Activated naive CD8-positive, alpha-beta T cell treated with anti-CD3 and anti-CD28 coated beads, Interleukin-2, amount 50 U/mL, for 24 hours (primary cell): ENCODE results near the gene ABLIM1.

Experiments used
- ATAC-seq: fragments of 150-1000 bp; cut with Tn5 transposase; one replicate; pipeline ENCODE4 v1.10.0; 2021
- DNase-seq: peaks from one replicate; pipeline ENCODE4 v3.0.0; 2021
- H3K27ac Mint-ChIP-seq: one replicate; pipeline ENCODE4 v1.8.0; 2021; ENCODE audit warnings: mild to moderate bottlenecking, mixed read lengths
- H3K27me3 Mint-ChIP-seq: one replicate; pipeline ENCODE4 v1.8.0; 2021; ENCODE audit warnings: mixed read lengths
- H3K36me3 Mint-ChIP-seq: one replicate; pipeline ENCODE4 v1.8.0; 2021; ENCODE audit warnings: low read depth, mixed read lengths
- H3K4me1 Mint-ChIP-seq: one replicate; pipeline ENCODE4 v1.8.0; 2021; ENCODE audit warnings: mixed read lengths
- H3K4me3 Mint-ChIP-seq: one replicate; pipeline ENCODE4 v1.8.0; 2021; ENCODE audit warnings: mild to moderate bottlenecking, moderate library complexity, mixed read lengths
- H3K9me3 Mint-ChIP-seq: one replicate; pipeline ENCODE4 v1.8.0; 2021; ENCODE audit warnings: mixed read lengths

The ABLIM1 gene

GRCh38 chr10:114517368-114518250 lies 140.5 kb downstream of the ABLIM1 start:
- H3K4me3 Mint-ChIP-seq: peak overlapping the region; percentile 65
- H3K4me1 Mint-ChIP-seq: peaks cover 97% of the 10 kb centered on the region
- no peaks in the 10 kb centered on the region for H3K36me3 Mint-ChIP-seq
- DNase-seq (no peak), ATAC-seq (peak; percentile 13)
- no peaks in the 10 kb centered on the region for H3K27me3 Mint-ChIP-seq
- peak overlapping the region; percentile 88 for H3K27ac Mint-ChIP-seq
- H3K9me3 Mint-ChIP-seq: no peaks in the 10 kb centered on the region

GRCh38 chr10:114516356-114516755 lies 141.7 kb downstream of the ABLIM1 start:
- ATAC-seq (no peak), DNase-seq (no peak)
- Mint-ChIP-seq H3K9me3 (no peaks in the 10 kb centered on the region), H3K27ac (peak overlapping the region; percentile 88), H3K4me1 (peaks cover 97% of the 10 kb centered on the region), H3K4me3 (peak overlapping the region; percentile 65), H3K27me3 (no peaks in the 10 kb centered on the region), H3K36me3 (peaks cover 2% of the 10 kb centered on the region)

GRCh38 chr10:114515298-114515914 lies 142.7 kb downstream of the ABLIM1 start:
- peak overlapping the region; percentile 12 for H3K4me3 Mint-ChIP-seq
- peaks cover 97% of the 10 kb centered on the region for H3K4me1 Mint-ChIP-seq
- peak overlapping the region; percentile 70 for H3K27ac Mint-ChIP-seq

GRCh38 chr10:114513381-114513792 lies 144.7 kb downstream of the ABLIM1 start:
- H3K27me3 Mint-ChIP-seq: no peaks in the 10 kb centered on the region
- H3K4me1 Mint-ChIP-seq: peaks cover 94% of the 10 kb centered on the region
- H3K36me3 Mint-ChIP-seq: peaks cover 10% of the 10 kb centered on the region
- peaks cover 6% of the 10 kb centered on the region for H3K9me3 Mint-ChIP-seq
- DNase-seq (no peak), ATAC-seq (no peak)
- H3K27ac Mint-ChIP-seq: peak overlapping the region; percentile 68
- H3K4me3 Mint-ChIP-seq: peak overlapping the region; percentile 72

More at GRCh38 chr10:114515298-114515914, 142.7 kb downstream of the ABLIM1 start:
- peaks cover 2% of the 10 kb centered on the region for H3K36me3 Mint-ChIP-seq
- no peaks in the 10 kb centered on the region for H3K9me3 Mint-ChIP-seq
- DNase-seq: no peak
- no peaks in the 10 kb centered on the region for H3K27me3 Mint-ChIP-seq
- ATAC-seq: peak; percentile 34

GRCh38 chr10:114511881-114512280 lies 146.2 kb downstream of the ABLIM1 start:
- peak overlapping the region; percentile 68 for H3K27ac Mint-ChIP-seq
- H3K27me3 Mint-ChIP-seq: no peaks in the 10 kb centered on the region
- H3K4me3 Mint-ChIP-seq: peak overlapping the region; percentile 72
- H3K4me1 Mint-ChIP-seq: peaks cover 94% of the 10 kb centered on the region
- ATAC-seq (no peak), DNase-seq (no peak)
- H3K36me3 Mint-ChIP-seq: peaks cover 10% of the 10 kb centered on the region
- peaks cover 6% of the 10 kb centered on the region for H3K9me3 Mint-ChIP-seq

DNA sequence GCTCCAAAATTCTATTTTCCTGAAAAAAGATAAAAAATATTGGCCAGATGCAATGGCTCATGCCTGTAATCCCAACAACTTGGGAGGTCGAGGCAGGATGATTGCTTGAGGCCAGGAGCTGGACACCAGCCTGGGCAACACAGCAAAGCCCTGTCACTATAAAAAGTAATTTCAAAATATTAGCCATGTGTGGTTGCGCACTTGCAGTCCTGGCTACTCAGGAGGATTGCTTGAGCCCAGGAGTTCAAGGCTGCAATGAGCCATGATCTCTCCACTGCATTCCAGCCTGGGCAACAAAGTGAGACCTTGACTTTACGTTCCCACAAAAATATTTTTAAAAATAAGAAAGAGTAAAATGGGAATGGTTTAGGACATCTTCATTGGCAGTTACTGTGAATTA lies 149.7 kb downstream of the ABLIM1 start:
- Mint-ChIP-seq H3K27ac (no peak overlapping the region), H3K27me3 (no peaks in the 10 kb centered on the region), H3K36me3 (peaks cover 10% of the 10 kb centered on the region), H3K9me3 (peaks cover 6% of the 10 kb centered on the region), H3K4me1 (peaks cover 92% of the 10 kb centered on the region), H3K4me3 (no peak overlapping the region)
- no peak for ATAC-seq
- no peak for DNase-seq

DNA sequence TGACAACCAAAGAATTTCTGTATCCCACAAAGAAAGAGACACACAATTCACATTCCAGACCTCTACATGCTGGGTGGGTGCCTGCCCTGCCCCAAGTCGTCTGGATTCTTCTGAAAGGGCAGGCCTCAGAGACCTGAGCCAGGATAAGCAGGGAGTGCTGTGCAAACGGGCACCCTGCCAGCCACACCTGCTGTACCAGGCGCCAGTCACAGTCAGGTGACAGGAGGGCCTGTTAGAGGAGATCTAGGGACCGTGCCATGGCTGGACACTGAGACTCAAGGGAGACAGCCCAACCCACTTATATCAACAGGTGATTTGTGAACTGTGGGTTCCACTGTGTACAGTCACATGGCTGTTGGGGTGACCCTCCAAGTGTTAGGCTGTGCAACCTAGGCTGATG lies 150.6 kb downstream of the ABLIM1 start:
- Mint-ChIP-seq H3K9me3 (peaks cover 6% of the 10 kb centered on the region), H3K27ac (peak overlapping the region; percentile 66), H3K4me3 (no peak overlapping the region), H3K4me1 (peaks cover 90% of the 10 kb centered on the region), H3K27me3 (no peaks in the 10 kb centered on the region), H3K36me3 (peaks cover 13% of the 10 kb centered on the region)
- ATAC-seq (no peak), DNase-seq (no peak)

- ATAC-seq (no peak), DNase-seq (no peak)
- peak overlapping the region; percentile 66 for H3K27ac Mint-ChIP-seq
- peaks cover 6% of the 10 kb centered on the region for H3K9me3 Mint-ChIP-seq
- H3K4me1 Mint-ChIP-seq: peaks cover 88% of the 10 kb centered on the region
- H3K36me3 Mint-ChIP-seq: peaks cover 13% of the 10 kb centered on the region
- no peaks in the 10 kb centered on the region for H3K27me3 Mint-ChIP-seq
- H3K4me3 Mint-ChIP-seq: no peak overlapping the region
Measured at GRCh38 chr10:114506871-114507385, 151.1 kb downstream of the ABLIM1 start.

DNA sequence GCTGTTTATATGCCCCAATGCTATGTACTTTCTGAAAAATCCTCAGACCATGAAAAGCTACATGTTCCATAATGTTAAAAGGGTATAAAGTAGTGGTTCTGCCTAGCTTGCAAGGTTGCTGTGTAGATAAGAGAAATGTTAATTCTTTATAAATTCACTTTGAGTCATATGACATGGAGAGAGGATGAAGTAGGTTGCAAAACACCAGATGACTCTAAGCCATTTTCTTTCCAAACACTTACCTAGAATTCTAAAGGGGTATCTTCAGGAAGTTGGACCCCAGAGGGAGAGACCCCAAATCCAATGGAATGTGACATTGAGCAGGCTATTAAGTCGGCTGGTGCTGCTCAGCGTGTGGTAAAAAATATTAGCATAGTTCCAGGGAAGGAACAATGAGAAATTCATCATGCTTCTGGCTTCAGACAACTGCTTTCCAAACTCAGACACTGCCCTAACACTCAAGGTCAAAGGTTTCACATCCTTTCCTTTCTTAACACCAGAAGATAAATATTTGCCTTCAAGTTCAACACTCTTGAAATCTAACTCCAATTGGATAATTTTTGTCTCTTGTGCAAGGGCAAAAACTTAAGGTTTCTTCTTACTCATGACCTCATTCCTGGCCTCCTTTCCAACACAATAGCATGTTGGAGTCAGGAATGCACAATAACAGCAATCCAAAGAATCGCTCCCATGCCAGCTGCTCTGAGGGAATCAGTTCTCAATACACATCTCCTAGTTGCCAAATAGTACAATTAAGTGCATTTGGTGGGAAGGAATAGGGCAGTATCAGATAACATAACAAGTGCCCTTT lies 153.1 kb downstream of the ABLIM1 start:
- Mint-ChIP-seq H3K27ac (peak overlapping the region; percentile 71), H3K4me3 (no peak overlapping the region), H3K9me3 (peaks cover 6% of the 10 kb centered on the region), H3K36me3 (peaks cover 16% of the 10 kb centered on the region), H3K27me3 (no peaks in the 10 kb centered on the region), H3K4me1 (peaks cover 92% of the 10 kb centered on the region)
- ATAC-seq (no peak), DNase-seq (no peak)

- Mint-ChIP-seq H3K4me3 (no peak overlapping the region), H3K27me3 (no peaks in the 10 kb centered on the region), H3K9me3 (no peaks in the 10 kb centered on the region), H3K36me3 (peaks cover 10% of the 10 kb centered on the region), H3K4me1 (peaks cover 90% of the 10 kb centered on the region), H3K27ac (peak overlapping the region; percentile 44)
- ATAC-seq (no peak), DNase-seq (no peak)
Measured at GRCh38 chr10:114502074-114502473, 156.0 kb downstream of the ABLIM1 start.

- peak overlapping the region; percentile 44 for H3K27ac Mint-ChIP-seq
- H3K9me3 Mint-ChIP-seq: no peaks in the 10 kb centered on the region
- no peak for ATAC-seq
- DNase-seq: no peak
- peaks cover 90% of the 10 kb centered on the region for H3K4me1 Mint-ChIP-seq
- no peaks in the 10 kb centered on the region for H3K27me3 Mint-ChIP-seq
- peaks cover 10% of the 10 kb centered on the region for H3K36me3 Mint-ChIP-seq
- H3K4me3 Mint-ChIP-seq: no peak overlapping the region
Measured at GRCh38 chr10:114501650-114502049, 156.4 kb downstream of the ABLIM1 start.

DNA sequence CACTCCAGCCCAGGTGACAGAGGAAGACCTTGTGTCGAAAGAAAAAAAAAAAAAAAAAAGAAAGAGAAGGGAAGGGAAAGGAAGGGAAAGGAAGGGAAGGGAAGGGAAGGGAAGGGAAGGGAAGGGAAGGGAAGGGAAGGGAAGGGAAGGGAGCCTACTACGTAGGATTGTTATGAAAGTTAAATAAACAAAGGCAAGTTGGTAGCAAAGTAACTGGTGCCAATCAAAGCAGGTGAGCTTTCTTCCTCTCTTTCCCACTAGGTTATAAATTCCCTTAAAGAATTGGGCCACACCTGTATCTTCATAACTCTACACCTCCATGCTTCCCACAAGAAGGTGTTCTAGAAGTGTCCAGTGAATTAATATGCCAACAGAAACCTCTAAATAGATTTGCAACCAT lies 157.4 kb downstream of the ABLIM1 start:
- Mint-ChIP-seq H3K4me3 (no peak overlapping the region), H3K27ac (peak overlapping the region; percentile 94), H3K36me3 (peaks cover 12% of the 10 kb centered on the region), H3K9me3 (no peaks in the 10 kb centered on the region), H3K27me3 (no peaks in the 10 kb centered on the region), H3K4me1 (peaks cover 90% of the 10 kb centered on the region)
- ATAC-seq (no peak), DNase-seq (no peak)

DNA sequence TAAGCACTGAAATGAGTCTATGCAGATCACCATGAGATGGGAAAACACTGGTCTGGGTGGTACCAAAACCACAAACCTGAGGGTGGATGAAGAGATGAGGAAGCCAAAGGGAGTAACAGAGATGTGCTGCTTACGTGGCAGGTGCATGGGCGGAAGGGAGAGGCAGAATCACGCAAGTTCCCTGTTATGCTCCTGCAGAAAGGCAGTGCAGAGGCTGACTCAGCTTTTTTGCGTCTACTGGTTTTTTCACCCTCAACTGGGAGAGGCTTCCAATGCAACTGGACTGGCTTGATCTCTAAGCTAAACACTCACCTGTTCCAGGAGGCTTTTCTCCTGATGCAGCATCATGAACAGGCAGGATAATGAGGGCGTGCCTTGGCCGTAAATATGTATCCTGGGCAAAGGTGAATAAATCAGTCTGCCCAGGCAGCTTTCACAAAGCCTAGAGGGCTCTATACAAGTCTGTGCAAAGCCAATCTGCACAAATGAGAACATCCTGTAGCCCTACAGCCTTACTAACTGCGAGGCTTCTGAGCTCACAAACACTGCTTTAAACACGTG lies 158.4 kb downstream of the ABLIM1 start:
- Mint-ChIP-seq H3K27ac (peak overlapping the region; percentile 94), H3K9me3 (no peaks in the 10 kb centered on the region), H3K4me1 (peaks cover 89% of the 10 kb centered on the region), H3K27me3 (no peaks in the 10 kb centered on the region), H3K36me3 (peaks cover 17% of the 10 kb centered on the region), H3K4me3 (peak overlapping the region; percentile 59)
- peak; percentile 81 for DNase-seq
- peak; percentile 83 for ATAC-seq

DNA sequence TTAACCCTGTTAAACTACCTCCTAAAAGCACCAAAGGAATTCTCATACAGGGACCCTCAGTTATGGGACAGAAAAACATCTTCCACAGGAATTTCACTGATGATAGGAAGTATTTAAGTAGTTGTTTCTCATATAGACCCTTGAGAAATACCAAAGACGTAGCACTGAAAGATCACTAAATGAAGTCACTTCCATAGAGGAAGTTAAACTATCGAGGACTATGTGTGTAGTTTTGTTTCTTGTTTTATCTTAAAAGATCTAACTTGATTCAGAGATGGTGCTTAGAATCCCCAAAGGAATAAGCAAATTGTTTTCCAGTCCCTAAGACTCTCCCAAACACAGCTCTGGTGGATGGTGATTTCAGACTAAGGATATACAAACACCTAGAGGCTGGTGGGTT lies 159.0 kb downstream of the ABLIM1 start:
- peak; percentile 2 for ATAC-seq
- Mint-ChIP-seq H3K4me1 (peaks cover 89% of the 10 kb centered on the region), H3K27me3 (no peaks in the 10 kb centered on the region), H3K27ac (peak overlapping the region; percentile 94), H3K9me3 (no peaks in the 10 kb centered on the region), H3K4me3 (peak overlapping the region; percentile 59), H3K36me3 (peaks cover 17% of the 10 kb centered on the region)
- no peak for DNase-seq
